DMS53 treated with DMSO at 0.1 percent for 48 hours (cell line): ENCODE results near the gene CSNK1G1.
"Not testable (repeated sequence)": the region's sequence is repeated elsewhere in the genome, so short reads cannot be mapped to it uniquely, and the experiment has no call there.

Source experiments
- DNase-seq: peaks from one replicate; lab custom pipeline; 2025; ENCODE audit not compliant: unreplicated experiment; lab: John Stamatoyannopoulos, UW

The CSNK1G1 gene

DNA sequence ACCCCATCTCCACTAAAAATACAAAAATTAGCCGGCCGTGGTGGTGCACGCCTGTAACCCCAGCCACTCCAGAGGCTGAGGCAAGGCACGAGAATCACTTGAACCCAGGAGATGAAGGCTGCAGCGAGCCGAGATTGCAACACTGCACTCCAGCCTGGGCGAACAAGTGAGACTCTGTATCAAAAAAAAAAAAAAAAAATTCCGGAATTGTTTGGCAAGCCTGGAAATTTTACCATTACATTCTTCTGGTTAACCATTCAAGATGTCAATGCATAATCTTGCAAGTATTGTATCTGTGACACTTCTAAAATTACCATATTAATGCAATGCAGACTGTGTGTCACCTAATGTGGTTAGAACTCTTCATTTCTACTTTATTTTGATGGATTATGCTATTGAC is 67.0 kb downstream of the CSNK1G1 start:
- no peak for DNase-seq

DNA sequence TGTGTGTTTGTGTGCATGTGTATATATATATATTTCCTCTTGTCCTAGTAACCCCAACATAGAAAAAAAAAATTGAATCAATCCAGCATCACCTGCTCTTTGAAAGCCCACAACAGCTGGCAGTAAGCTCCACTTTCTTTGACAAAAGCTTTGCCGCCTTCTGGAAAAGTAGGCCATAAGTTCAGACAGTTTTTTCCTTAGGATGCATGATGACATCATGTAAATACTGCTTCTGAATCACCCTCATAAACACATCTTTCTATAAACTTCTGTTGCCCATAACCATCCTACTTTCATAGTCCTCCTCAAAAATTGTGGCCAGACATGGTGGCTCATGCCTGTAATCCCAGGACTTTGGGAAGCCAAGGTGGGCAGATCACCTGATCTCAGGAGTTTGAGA is 67.4 kb downstream of the CSNK1G1 start:
- DNase-seq, result no peak

DNA sequence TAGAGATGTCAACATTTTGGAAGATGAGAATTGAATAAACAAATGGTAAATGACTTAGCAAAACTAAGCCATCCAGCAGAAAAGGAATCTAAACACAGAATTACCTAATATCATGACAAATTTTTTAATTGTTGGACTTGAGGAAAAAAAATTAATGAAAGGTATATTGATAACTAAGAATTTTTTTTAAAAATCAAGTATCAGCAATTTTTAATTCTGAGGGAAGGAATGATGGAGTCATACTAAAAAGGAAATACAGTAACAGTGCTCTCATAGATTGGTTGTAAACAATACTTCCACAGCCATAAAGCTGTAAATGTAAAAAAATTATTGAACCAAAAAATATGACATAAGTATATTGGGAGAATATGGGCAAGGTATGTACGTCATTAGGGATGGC is 68.0 kb downstream of the CSNK1G1 start:
- DNase-seq, result no peak

DNA sequence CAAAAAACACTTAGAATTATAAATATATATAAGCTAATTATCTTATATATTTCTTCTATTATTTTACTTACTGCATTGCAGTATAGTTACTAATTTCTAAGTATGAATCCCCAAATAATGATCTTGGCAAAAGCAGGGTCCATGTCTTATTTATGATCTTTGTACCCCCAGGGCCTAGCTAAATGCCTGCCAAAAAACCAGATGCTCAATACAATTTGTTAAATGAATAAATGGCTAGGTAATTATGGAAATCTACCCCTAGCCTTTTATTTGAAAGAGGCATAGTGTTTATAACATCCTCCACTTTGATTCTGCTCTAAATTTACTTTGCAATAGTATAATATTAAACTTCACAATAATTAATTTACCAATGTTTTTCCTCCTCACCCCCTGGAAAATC is 69.5 kb downstream of the CSNK1G1 start:
- DNase-seq, result no peak

DNA sequence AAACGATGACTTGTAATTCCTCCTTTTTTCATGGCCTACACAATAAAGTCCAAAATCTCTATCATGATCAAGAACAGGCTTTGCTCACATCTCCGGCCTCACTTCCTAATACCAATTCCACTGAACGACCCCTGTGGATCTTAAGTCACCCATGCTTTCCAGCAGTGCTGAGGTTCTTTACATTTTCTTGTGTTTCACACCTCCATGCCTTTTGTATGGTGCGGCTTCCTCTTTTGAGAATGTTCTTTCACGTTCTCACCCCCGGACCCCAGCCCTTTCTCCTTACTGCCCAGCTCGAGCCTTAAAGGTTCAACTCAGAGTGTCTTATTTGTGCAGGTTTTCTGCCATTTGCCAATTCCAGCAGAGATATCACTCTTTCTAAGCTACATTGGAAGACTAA is 70.1 kb downstream of the CSNK1G1 start:
- DNase-seq, result no peak

DNA sequence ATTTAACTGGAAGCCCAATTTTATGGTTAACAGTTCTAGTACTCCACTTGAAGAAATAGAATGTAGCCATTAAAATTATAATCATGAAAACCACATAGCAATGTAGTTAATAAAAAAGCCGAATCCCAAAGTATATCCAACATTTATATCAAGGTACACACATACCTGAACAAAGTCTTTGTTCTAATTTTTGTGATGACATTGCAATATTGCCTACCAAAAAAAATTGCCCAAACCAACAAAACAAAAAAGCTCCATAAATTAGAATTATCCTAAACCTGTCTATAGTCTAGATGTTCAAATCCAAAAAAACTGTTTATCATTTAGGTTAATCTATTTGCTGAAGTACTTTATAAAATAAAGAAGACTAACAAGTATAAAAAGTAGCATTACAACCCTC is 70.8 kb downstream of the CSNK1G1 start:
- no peak for DNase-seq

DNA sequence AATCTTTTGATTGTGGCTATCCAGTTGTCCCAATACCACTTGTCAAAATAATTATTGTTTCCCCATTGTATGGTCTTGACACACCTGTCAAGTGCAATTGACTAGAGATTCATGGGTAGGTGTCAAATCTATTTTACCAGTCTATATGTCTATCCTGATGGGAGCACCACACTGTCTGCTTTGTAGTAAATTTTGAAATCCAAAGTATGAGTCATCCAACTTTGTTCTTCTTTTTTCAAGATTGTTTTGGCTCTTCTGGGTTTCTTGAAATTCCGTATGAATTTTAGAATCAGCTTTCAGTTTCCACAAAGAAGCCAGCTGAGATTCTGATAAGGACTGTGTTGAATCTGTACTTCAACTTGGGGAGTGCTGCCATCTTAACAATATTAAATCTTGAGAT is 71.9 kb downstream of the CSNK1G1 start:
- no peak for DNase-seq

DNA sequence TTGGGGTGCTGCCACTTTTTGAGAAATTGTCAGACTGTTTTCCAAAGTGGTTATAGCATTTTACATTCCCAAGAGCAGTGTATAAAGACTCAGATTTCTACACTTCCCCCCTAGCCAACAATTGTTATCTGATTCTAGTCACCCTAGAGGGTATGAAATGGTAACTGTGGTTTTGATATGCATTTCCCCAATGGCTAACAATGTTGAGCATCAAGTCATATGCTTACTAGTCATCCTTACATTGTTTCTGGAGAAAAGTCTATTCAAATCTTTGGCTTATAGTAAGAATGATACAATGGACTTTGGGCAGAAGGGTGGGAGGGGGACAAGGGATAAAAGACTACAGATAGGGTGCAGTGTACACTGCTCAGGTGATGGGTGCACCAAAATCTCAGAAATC is 73.3 kb downstream of the CSNK1G1 start:
- DNase-seq, result no peak

DNA sequence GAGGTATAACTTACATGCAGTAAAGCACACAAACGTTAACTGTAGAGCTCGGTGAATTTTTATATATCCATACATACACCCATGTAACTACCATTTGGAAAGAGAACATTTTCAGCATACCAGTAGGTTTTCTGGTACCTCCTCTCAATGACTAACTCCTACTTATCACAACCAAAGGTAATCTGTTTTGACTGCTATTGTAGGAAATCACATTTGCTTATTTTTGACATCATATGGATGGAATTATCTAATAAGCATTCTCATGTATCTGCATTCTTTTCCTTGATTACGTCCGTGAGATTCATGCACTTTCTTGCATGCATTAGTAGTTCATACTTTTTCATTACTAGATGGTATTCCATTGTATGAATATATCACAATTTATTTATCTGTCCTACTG is 76.8 kb downstream of the CSNK1G1 start:
- no peak for DNase-seq

DNA sequence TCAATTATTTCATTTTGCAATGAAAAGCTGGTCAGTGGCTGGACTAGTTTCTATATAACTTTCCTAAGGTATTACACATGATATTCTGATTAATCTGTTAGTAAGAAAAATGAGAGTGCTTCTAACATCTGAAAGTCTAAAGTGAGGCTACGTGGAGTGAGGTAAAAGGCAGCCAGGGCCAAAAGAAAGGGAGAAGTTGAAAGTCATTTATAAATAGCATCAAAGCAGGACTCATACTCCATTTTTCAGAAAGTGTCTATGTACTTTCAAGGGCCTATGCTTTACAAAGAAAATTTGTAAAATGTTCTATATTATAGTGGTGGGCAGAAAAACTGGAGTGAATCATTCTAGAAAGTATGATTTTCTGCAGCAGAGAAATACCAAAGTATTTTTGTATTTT is 80.0 kb downstream of the CSNK1G1 start:
- DNase-seq, result no peak

DNA sequence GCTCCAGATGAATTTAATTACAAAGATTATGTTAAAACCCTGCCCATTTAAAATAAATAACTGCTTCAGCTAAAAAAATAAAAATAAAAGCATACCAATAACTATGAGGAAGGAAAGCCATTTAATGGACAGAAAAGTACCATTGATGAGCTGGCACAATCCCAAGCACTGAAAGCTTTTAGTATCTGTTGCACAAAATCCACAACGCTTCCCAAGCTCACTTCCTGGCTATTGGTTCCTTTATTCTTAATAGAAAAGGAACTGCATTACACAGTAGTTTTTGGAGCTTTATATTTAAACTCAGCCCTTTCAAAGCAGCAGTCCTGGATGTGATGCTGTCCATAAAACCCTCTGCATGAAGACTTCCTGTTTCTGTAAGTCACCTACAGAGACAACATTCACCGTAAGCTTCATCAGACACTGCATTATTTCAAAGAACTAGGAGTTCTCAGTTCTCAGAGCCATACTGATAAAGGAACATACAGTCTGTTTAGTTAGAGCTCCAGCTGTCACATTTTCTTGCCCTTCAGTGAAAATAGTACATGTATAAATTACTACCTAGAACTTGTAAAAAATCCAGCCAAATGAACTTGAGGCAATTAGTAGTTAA is 81.5 kb downstream of the CSNK1G1 start:
- DNase-seq, result no peak

DNA sequence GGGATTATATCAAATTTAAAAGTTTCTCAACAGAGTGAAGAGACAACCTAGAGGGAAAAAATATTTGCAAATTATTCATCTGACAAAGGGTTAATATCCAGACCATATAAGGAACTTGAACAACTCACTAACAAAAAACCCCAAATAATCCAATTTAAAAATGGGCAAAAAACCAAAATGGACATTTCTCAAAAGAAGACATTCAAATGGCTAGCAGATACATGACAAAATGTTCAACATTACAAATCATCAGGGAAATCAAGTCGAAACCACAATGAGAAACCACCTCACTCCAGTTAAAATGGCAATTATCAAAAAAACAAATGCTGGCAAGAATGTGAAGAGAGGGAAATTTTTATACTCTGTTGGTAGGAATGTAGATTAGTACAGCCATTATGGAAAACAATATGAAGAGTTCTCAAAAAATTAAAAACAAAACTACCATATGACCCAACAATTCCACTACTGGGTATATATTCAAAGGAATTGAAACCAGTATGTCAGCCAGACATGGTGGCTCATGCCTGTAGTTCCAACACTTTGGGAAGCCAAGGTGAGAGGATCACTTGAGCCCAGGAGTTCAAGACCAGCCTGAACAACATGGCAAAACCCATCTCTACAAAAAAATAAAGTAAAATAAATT is 88.5 kb downstream of the CSNK1G1 start:
- DNase-seq, result no peak

DNA sequence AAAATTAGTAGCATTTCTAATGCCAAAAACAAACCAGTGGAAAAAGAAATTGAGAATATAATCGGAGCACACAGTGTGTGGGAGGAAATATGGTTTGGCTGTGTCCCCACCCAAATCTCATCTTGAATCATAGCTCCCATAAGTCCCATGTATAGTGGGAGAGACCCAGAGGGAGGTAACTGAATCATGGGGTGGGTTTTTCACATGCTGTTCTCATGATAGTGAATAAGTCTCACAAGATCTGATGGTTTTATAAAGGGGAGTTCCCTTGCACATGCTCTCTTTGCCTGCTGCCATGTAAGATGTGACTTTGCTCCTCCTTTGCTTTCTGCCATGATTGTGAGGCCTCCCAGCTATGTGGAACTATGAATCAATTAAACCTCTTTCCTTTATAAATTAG is 90.8 kb downstream of the CSNK1G1 start:
- not testable (repeated sequence) for DNase-seq

DNA sequence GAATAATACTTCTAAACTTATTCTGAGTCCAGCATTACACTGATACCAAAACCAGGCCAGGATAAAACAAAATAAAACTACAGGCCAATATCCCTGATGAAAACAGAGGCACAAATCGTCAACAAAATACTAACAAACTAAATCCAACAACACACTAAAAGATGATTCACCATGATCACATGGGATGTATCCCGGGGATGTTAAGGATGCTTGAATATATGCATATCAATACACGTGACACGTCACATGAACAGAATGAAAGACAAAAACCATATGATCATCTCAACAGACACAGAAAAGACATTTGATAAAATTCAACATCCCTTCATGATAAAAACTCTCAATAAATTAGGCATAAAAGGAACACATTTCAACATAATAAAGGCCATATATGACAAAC is 91.5 kb downstream of the CSNK1G1 start:
- DNase-seq, result no peak

DNA sequence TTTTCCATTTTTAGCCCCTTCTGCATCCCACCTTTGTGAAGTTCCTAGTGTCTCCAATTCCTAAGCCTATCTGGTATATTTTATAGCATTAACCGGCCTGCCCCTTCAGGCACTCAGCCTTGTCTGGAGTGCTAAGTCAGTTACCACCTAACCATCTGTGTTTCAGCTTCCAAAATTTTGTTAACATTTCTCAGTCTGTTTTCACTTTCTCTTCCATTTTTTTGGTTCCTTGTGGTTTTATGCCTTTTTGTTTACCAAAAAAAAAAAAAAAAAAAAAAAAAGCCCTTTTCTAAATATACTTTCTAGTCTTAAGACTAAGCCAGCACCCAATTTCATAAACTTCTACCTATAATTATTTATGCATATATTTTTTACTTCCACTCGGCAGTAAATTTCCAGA is 92.4 kb downstream of the CSNK1G1 start:
- DNase-seq, result no peak

DNA sequence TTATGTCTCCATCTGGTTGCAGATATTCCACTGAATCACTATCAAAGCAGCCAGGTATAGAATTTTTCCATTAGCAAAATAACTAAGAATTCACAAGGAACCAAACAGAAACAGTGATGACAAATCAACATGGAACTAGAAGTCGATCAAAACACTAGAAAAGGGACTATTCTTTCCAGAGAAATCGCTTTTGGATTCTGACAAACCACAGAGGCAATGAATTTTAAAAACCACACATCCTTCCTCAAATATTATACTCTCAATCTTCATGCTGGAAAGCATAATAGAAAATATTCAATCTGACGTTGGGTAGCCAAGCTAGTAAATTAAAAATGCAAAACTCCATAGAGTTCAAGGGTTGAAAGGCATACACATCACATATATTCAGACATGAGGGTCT is 99.9 kb downstream of the CSNK1G1 start:
- DNase-seq, result no peak

DNA sequence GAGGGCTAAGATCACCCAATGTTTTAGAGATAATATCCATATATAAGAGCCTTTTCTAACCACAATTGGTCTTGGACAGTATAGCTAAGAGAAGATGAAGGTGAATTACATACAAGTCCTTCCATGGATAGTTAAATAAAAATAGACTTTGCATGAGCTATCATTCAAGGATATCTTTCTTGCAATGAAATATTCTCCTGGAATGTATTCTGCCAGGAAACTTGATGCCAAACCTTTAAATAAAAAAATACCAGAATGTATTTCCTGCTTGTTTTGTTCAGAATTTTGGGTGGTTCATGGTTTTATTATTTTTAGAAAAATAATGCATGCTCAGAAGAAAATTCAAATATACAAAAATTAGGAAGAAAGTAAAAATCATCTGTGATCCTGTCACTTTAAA is 104.3 kb downstream of the CSNK1G1 start:
- DNase-seq, result no peak

DNA sequence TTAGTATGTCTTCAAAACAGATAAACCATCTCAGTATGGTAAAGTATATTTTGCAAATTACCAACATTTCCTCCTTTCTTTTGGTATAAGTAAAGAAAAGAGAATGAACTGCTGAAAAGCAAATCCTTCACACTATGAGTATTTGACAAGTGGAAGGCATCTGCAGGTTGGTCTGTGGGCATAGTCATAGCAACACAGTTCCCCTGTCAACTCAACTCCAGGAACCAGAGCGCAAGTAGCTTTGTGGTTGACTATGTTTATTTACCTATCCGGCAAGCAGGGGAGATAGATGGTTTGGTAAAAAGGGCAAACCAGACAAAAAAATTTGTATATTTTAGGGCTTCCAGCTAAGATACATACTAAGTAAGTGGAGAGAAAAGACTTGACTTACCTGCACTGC is 104.9 kb downstream of the CSNK1G1 start:
- DNase-seq, result no peak

DNA sequence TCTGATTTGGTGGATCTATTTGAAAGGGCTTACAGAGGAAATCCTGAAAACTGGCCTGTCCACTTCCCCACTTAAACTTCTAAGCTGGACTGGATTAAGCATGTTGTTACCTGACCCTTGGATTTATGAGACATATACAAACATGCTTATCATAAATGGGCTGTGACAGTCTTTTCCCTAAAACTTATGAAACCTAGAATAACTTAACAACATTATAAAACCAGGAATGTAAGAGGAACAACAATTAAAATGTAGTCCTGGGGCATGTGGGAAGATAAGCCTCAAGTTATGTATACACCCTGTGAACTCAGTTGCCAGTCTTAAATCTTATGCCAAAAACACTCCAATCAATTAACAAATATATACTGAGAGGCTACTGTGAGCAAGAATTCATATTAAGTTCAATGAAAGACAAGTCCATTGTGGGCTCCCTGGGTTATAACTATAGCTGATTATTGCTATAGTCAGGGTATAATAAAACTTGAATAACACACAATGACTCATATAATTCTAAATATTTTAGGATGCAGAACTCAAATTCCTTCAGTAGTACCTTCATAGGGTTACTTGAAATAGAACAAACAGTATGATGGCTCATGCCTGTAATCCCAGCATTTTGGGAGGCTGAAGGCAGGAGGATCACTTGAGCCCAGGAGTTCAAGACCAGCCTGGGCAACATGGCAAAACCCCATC is 105.9 kb downstream of the CSNK1G1 start:
- DNase-seq, result peak; percentile 18

DNA sequence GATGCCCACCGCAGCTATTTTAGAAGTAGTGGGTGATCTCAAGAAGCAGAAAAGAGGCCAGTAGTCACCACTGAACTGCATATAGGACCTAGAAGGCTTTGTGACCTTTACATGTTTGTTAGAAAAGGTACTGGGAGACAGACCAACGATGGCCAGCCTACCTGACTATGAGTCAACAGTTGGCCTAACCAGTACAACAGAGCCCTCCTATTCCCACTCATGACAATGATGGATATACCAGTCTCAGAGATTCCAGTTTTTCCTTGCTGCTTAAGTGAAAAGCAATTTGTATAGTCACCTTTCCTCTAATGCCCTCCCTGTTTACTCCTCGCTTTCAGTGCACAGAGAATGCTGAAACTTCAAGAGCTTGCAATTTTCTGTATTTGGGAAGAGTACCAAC is 106.6 kb downstream of the CSNK1G1 start:
- no peak for DNase-seq

DNA sequence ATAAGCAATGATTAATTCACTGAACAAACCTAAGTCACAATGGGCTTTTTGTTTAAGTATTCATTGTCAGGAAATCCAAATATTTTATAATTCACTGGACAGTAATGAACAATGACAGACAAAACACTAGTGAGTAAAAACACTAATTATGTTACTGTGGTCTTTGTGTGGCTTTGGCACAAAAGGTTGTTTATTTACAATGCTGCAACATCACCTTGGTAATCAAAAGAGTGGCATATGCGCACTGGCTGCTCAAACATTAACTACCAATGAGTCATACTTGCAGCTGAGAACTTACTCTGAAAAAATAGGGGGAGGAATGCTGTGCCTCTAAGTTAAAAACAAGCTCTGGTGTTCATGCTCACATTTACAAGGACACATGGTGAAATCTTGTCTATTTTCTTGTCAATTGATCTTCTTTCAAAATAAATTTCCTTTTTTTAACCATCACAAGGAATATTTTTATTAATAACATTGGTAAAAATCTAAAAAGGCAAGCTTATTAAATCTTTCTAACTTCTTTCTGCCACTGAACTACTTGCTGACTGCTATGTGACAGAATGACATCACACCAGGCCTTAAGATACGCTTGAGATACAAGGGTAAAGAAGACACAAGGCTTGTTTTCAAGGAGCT is 107.9 kb downstream of the CSNK1G1 start:
- DNase-seq, result peak; percentile 92

DNA sequence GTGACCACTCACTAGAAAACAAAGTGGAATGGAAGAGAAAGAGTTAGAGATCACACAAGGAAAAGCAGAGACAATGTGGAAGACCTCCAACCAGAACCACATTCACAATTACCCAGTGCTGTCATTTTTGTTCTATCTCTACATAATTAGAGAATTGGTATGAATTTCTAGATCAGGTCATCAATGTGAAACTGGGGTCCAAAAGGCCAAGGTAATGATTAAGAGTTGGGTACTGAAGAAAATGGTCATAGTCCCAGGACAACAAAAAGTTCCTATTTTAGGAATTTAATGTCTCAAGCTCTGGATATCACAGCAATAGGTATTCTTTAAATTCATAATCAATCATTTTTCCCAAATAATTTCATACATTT is 108.5 kb downstream of the CSNK1G1 start:
- no peak for DNase-seq
